ENCODE results near the gene VSIG4. TPM values are rescaled to one million over a fixed set of nuclear protein-coding genes. Genes with fewer than 3 reads are reported as not detected.

The VSIG4 gene
- total and polyA plus RNA-seq, 2 donors (not counting 1 experiment from before 2014, with no cell fraction given), result 0.09 TPM; not detected in 1

DNA sequence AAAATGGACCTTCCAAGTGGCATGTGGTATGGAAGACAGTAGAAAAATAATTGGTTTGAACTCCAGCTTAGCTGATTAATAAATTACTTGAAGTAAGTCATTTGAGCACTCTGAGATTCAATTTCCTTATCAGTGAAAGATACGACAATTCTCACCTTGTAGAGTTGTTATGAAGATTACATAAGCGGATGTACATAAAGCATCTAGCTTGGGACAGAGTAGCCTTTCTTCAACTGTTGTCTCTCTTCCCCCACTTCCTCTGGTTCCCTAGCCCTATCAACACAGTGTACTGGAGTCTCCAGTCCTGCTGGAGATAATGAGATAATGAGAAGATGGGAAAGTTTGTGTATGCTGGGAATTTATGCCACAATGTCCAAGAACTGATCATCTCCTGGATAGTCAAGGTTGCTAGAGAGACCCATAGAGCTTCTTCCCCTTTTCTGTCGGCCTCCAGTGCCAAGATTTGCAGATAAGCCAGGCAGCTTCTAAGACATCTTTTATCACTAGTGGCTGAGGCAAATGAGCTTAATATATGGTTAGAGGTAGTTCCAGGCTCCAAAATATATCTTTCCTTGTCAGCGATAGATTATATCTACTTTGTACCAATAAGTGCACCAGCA is 33.9 kb downstream of the VSIG4 start:
- Histone ChIP-seq H3K4me1 (ENCODE audit: control insufficient read depth in 2 of 2, insufficient read depth in 2 of 2, low read length in 2 of 2) (peaks cover 76 to 81% of the 10 kb centered on the region in 2 donors), H3K9ac (ENCODE audit: low read length) (no peak overlapping the region), H2AFZ (ENCODE audit: insufficient read depth, low read depth, low read length, poor library complexity, severe bottlenecking) (no peak overlapping the region), H3K27ac (ENCODE audit: low read length in 2 of 2) (peak overlapping the region; percentile 42 to 47), H3K79me2 (ENCODE audit: control insufficient read depth, insufficient read depth, low read length) (no peaks in the 10 kb centered on the region), H3K36me3 (replicated peaks in 1 of 2; ENCODE audit: control extremely low read depth in 1 of 2, control insufficient read depth in 1 of 2, extremely low read depth in 1 of 2, insufficient read depth in 2 of 2, low read length in 1 of 2) (no peaks in the 10 kb centered on the region), H4K20me1 (ENCODE audit: control insufficient read depth, insufficient read depth, low read length, poor library complexity, severe bottlenecking) (no peaks in the 10 kb centered on the region), H3K4me3 (ENCODE audit: control extremely low read depth in 1 of 5, extremely low read depth in 1 of 5, insufficient read depth in 1 of 5, low read depth in 2 of 5, low read length in 4 of 5) (peak overlapping the region in 1 of 5 experiments; percentile 17), H3K4me2 (replicated peaks; ENCODE audit: low read depth, low read length, poor library complexity, severe bottlenecking) (peak overlapping the region; percentile 54), H3K9me3 (ENCODE audit: control extremely low read depth in 1 of 3, control insufficient read depth in 2 of 3, insufficient read depth in 1 of 3, low read length in 2 of 3) (peaks cover 0 to 4% (median 0%) of the 10 kb centered on the region in 3 donors), H3K27me3 (replicated peaks in 1 of 4; ENCODE audit: control extremely low read depth in 1 of 4, control insufficient read depth in 3 of 4, insufficient read depth in 4 of 4, low read length in 3 of 4) (no peaks in the 10 kb centered on the region)
- POLR2A ChIA-PET, result interaction anchor here (1.0 to 1.2 kb wide), 2 partner anchors 9 to 15 kb away, joined by 3 to 4 read pairs; no protein-coding TSS in a partner anchor
- Mint-ChIP-seq H3K4me3 (peak overlapping the region; percentile 59), H3K4me1 (peaks cover 81% of the 10 kb centered on the region), H3K9me3 (ENCODE audit: insufficient read depth) (peaks cover 3% of the 10 kb centered on the region), H3K27me3 (no peaks in the 10 kb centered on the region), H3K27ac (peak overlapping the region; percentile 91)
- CTCF ChIA-PET, result interaction anchor here (1.1 to 1.4 kb wide), 3 partner anchors 9 to 405 kb away, joined by 3 to 4 read pairs (median 3); no protein-coding TSS in a partner anchor
- intact Hi-C loops (cut with micrococcal nuclease), result no loop called here
- no peak for DNase-seq
- no peak for ATAC-seq (ENCODE audit: low read depth)
- no CpG with 5 or more reads among the region's 4 CpGs for WGBS (ENCODE audit: insufficient coverage)
- TF ChIP-seq CTCF (IDR thresholded peaks at IDR 0.05) (no peak), EZH2 (IDR thresholded peaks at IDR 0.05; ENCODE audit: borderline replicate concordance, insufficient read depth, low read depth, low read length, poor library complexity, severe bottlenecking) (no peak)
